GM18861 (cell line): Measurements from ENCODE around the gene SESTD1.

Source experiments
- ATAC-seq: cut with Tn5 transposase; IDR thresholded peaks from one replicate; pipeline ENCODE4 v1.9.1; 2021; ENCODE audit not compliant: unreplicated experiment

The SESTD1 gene, protein sequence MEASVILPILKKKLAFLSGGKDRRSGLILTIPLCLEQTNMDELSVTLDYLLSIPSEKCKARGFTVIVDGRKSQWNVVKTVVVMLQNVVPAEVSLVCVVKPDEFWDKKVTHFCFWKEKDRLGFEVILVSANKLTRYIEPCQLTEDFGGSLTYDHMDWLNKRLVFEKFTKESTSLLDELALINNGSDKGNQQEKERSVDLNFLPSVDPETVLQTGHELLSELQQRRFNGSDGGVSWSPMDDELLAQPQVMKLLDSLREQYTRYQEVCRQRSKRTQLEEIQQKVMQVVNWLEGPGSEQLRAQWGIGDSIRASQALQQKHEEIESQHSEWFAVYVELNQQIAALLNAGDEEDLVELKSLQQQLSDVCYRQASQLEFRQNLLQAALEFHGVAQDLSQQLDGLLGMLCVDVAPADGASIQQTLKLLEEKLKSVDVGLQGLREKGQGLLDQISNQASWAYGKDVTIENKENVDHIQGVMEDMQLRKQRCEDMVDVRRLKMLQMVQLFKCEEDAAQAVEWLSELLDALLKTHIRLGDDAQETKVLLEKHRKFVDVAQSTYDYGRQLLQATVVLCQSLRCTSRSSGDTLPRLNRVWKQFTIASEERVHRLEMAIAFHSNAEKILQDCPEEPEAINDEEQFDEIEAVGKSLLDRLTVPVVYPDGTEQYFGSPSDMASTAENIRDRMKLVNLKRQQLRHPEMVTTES

DNA sequence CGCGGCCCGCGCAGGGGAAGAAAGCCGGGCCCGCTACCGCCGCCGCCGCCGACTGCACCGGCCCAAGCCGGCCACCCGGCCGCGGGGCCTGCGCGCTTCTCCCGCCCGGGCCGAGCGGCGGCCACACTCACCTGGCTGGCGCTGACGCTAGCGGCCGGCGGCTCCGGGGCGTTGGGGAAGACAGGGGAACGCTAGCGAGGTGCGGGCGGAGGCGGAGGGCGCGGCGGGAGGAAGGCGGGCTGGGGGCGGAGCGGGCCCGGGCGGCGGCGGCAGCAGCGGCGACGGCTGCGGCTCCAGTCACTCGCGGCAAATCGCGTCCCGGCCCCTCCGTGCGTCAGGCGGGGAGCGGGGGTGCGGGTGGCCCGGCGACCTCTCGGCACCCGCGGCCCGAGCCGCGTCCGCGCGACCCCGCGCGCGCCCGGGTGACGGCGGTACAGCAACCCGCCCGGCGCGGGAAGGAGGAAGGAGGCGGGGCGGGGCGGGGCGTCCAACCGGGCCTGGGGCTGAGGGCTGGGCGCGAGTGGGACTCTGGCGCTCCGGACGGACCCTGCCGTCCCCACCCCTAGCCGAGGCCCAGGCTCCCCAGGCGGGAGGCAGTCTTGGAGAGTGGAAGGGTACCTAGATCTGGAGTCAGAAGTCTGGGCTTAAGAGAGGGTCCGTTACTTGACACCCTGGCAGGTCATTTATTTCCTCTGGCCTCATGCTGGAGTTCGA is at the start of gene SESTD1:
Gene SESTD1 (minus strand): TSS at position 465 of the 714 bp plus-strand sequence. CDS start 72,991 bp downstream, outside the sequence.
- peak; percentile 32 for ATAC-seq

DNA sequence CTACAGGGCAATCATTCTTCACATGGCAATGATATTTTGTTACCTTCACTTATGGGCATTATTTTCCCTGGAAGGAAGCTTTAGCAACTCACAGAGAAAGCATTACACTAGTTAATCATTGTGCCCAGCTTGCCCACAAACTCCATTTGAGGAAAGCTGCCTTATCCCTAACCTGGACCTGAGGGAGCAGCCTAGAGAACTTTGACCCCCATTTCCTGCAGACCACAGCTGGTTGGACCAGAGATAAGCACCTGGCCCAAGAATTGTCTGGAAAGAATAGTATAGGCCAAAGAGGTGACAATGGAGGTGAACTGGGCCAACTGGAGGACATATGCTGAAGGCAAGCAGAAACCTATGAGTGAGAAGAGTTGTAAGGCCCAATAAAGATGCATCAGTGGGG is 48.4 kb upstream of the SESTD1 start:
- ATAC-seq = no peak

- ATAC-seq = no peak
Observed at GRCh38 chr2:179311101-179311500, 46.5 kb upstream of the SESTD1 start.

DNA sequence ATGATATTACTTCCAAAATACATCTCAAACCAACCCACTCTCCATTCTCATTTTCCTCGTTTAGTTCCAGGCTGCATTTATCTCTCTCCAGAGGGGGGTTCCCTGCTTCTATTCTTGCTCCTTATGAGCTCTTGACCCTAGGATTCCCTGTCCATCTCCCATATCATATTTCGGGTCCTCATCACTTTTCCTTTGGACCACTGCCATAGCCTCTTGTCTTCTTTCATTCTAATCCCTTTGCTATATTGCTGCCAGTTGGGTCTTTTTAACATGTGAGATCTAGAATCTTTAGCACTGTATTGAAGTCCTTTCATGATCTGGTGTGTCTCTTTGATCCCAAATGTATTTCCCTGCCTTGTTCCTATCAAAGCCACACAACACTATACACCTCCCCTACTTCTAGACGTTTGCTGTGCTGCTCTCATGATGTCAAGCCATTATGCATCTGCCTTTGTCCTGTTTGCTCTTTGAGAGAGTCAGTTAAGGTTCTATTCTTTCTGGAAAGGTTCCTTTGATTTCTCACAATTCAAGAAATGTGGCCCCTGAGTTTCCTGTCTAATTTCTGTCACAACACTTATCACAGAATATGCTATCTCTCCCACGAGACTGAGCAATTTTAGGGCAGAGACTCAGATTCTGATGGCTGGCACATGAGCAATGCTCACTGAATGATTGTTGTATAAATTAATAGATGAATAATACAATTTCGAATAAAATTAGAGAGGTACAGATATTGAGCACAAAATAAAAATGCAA is 43.2 kb upstream of the SESTD1 start:
- ATAC-seq = no peak

DNA sequence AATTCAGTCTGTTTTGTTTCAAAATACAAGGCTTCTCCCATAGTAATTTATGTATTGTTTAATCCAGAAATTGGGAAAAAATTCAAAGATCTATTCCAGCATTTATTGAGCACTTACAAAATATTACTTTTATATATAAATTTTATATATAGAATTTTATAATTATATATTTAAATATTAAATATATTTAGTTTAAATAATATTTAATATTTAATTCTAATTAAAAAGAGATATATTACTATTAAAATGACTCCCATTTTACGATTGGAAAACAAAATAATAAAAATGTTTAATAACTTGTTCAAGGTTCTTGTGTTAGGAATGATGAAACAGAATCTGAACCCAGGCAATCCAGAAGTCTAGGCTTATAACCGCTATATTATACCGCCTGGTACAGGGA is 40.5 kb upstream of the SESTD1 start:
- no peak for ATAC-seq

DNA sequence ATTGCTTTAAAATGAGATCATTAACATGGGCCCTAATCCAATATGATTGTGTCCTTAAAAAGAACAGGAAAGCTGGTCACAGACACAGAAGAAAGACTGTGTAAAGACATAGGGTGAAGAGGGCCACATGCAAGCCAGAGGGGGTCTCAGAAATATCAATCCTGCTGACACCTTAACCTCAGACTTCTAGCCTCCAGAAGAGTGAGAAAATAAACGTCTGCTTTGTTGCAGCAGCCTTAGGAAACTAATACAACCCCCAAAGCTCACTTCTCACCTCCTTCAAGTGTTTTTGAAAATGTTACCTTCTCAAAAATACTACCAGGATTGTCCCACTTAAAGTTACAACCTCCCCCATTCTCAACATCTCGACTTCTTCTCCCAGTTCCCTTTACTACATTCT is 39.8 kb upstream of the SESTD1 start:
- no peak for ATAC-seq

DNA sequence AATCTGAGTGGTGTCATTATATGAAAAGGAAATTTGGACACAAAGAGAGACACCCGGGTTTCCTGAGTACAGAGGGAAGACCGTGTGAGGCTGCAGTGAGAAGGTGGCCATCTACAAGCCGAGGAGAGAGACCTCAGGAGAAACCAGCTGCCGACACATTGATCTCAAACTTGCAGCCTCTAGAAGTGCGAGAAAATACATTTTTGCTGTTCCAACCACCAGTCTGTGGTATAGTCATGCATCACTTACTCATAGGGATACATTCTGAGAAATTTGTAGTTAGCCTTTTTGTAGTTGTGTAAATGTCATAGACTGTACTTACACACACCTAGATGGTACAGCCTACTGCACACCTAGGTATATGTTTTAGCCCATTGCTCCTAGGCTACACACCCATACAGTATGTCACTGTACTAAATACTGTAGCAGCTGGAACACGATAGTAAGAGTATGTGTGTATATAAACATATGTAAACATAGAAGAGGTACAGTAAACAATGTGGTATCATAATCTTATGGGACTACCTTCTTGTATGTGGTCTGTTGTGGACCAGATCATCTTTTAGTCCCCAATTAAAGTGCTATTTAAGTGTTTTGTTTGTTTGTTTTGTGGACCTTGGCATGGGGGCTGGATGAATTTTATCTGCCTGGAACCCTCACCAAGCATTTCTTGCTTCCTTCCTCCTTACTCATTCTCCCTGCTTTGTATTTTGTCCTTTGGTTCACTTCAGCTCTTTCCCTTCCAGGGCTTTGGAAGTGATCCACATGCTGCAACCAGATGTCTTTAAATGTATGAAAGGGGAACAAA is 38.3 kb upstream of the SESTD1 start:
- no peak for ATAC-seq

GRCh38 chr2:179302149-179302548 is 37.5 kb upstream of the SESTD1 start:
- ATAC-seq = no peak

- no peak for ATAC-seq
Observed at GRCh38 chr2:179298666-179299065, 34.0 kb upstream of the SESTD1 start.

- no peak for ATAC-seq
Observed at GRCh38 chr2:179297927-179298326, 33.3 kb upstream of the SESTD1 start.

- no peak for ATAC-seq
Observed at GRCh38 chr2:179290329-179290728, 25.7 kb upstream of the SESTD1 start.

GRCh38 chr2:179285060-179285459 is 20.4 kb upstream of the SESTD1 start:
- no peak for ATAC-seq

- no peak for ATAC-seq
Observed at GRCh38 chr2:179277429-179278196, 13.0 kb upstream of the SESTD1 start.

DNA sequence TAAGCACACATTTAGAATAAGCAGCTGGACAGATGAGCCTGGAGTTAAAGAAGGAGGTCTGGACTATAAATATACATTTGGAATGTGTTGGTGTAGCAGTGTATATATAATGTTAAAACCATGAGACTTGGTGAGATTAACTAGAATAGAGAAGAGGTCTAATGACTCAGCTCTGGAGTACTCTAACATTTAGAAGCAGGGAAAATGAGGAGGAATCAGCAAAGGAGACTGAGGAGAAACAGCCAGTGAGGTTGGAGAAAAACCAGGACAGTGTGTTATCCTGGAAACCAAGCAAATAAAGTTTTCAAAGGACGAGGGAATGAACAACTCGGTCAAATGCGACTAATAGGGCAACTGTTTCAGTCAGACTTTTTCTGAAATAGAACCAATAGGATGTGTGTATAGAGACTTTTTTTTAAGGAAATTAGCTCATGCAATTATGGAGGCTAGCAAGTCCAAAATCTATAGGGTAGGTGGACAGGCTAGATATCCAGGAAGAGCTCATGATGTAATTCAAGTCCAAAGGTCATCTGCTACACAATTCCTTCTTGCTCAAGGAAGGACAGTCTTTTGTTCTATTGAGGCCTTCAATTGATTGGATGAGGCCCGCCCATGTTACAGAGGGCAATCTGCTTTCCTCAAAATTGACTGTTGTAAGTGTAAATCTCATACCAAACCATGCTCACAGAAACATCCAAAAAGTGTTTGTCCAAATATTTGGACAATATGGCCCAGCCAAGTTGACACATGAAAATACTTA is 10.8 kb upstream of the SESTD1 start:
- ATAC-seq = no peak

DNA sequence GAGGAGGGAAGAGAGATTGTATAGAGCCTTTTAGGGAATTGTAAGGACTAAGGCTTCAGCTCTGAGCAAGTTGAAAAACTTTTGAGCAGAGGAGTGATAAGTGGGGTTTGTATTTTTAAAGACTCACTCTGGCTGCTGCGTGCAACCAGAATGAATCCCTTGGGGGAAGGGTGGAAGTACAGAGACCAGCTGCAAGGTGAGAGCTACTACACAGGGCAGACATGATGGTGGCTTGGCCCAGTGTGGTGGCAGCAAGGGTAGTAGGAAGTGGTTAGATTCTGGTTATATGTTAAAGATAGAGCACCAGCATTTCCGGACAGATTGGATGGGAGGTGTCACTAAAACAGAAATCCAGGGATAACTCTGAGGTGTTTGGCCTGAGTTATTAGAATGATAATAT is 10.1 kb upstream of the SESTD1 start:
- ATAC-seq = peak; percentile 98

GRCh38 chr2:179273461-179273962 is 8.9 kb upstream of the SESTD1 start:
- no peak for ATAC-seq

DNA sequence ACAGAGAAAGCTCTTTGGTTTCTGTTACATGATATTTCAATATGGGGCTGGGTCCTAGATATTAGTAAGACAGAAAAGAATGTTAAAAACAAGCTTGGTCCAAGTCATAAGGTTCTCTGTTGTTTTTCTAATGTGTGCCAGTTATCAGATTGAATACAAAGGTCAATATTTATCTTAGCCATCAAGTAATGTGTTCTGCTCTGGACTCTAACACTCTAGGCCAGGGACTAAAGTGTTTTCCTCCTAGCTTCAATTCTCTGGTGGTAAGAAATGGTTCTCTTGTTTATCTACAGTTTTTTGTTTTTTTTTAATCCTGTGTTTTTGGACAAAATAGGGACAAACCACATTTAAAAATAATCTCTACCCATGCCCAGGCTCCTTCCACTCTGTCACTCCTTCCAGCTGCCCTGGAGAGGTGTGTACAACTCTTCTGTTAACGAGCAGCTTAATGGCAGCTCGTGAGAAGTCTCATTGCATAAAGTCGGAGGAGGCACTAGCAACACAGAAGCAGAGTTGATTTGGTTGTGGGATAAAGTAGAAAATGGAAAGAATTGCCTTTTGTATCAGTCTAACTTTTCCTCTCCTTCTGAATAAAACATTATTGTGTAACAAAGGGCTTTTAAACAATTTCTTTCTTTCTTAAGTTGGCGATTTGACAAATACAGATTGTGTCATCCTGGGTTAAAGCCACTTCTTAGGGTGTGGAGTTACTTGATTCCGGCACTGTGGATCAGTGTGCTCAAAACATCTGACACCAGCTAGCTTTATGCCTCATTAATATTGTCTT is 8.0 kb upstream of the SESTD1 start:
- no peak for ATAC-seq

- no peak for ATAC-seq
Observed at GRCh38 chr2:179270689-179271088, 6.1 kb upstream of the SESTD1 start.
